HepG2 (cell line): ENCODE results near the gene RASL12. TPM values are rescaled to one million over a fixed set of nuclear protein-coding genes. Genes with fewer than 3 reads are reported as not detected.

Experiments
- BATF2 ChIP-seq: sonication (generic); formaldehyde crosslinking; IDR thresholded peaks from 2 replicates; pipeline ENCODE4 v1.8.0; 2022; ENCODE audit warnings: mild to moderate bottlenecking, missing genetic modification reagents, moderate library complexity
- BCLAF1 ChIP-seq: fragments of 450-650 bp; IDR thresholded peaks from 2 replicates; pipeline ENCODE4 v1.6.1; 2017; ENCODE audit warnings: mild to moderate bottlenecking
- CAMTA2 ChIP-seq: sonication (generic); formaldehyde crosslinking; IDR thresholded peaks from 2 replicates; pipeline ENCODE4 v1.4.0; 2020; ENCODE audit warnings: mild to moderate bottlenecking, missing genetic modification reagents, borderline replicate concordance
- HNRNPK ChIP-seq: fragments of 200-400 bp; formaldehyde crosslinking; IDR thresholded peaks from 2 replicates; pipeline ENCODE4 v1.6.1; 2018; ENCODE audit warnings: low read length, low read depth, moderate library complexity, mild to moderate bottlenecking; ENCODE audit not compliant: poor library complexity, severe bottlenecking
- KLF11 ChIP-seq: IDR thresholded peaks from 2 replicates; pipeline ENCODE4 v1.6.1; 2016; ENCODE audit warnings: missing compliant biosample characterization
- MAX ChIP-seq: IDR thresholded peaks from 2 replicates; pipeline ENCODE4 v1.6.1; 2012; ENCODE audit warnings: inconsistent platforms
- MIXL1 ChIP-seq: IDR thresholded peaks from 2 replicates; pipeline ENCODE4 v1.6.1; 2016
- NR0B2 ChIP-seq: sonication (generic); formaldehyde crosslinking; IDR thresholded peaks from 2 replicates; pipeline ENCODE4 v1.4.0; 2020; ENCODE audit warnings: mild to moderate bottlenecking, missing genetic modification reagents
- RAD21 ChIP-seq: fragments of 450-650 bp; formaldehyde crosslinking; IDR thresholded peaks from 2 replicates; pipeline ENCODE4 v1.5.0; 2020; ENCODE audit warnings: mild to moderate bottlenecking
- SMC3 ChIP-seq: IDR thresholded peaks from 2 replicates; pipeline ENCODE4 v1.6.1; 2011; ENCODE audit warnings: low read length, improper control_type of control experiment
- SMYD3 ChIP-seq: sonication (generic); formaldehyde crosslinking; IDR thresholded peaks from 2 replicates; pipeline ENCODE4 v1.8.1; 2023; ENCODE audit warnings: mild to moderate bottlenecking, missing genetic modification reagents
- SOX13 ChIP-seq, 3 experiments: fragments of 450-650 bp in 1 of 3; sonication (generic) in 1 of 3; formaldehyde crosslinking in 1 of 3; IDR thresholded peaks in 2 of 3; conservative IDR thresholded peaks in 1 of 3; 2 replicates each; pipeline versions ENCODE4 v1.5.0 to v1.6.1; 2016 to 2020; ENCODE audit warnings: antibody characterized with exemption in 1 of 3, mild to moderate bottlenecking in 1 of 3, missing compliant biosample characterization in 1 of 3, missing genetic modification reagents in 1 of 3, moderate library complexity in 1 of 3
- STAG1 ChIP-seq: sonication (generic); formaldehyde crosslinking; IDR thresholded peaks from 2 replicates; pipeline ENCODE4 v1.4.0; 2020; ENCODE audit warnings: missing genetic modification reagents
- THYN1 ChIP-seq: sonication (generic); formaldehyde crosslinking; IDR thresholded peaks from 2 replicates; pipeline ENCODE4 v1.8.1; 2023; ENCODE audit warnings: low read depth, mild to moderate bottlenecking, moderate library complexity, missing genetic modification reagents, borderline replicate concordance
- TP53 ChIP-seq: sonication (generic); formaldehyde crosslinking; conservative IDR thresholded peaks from 2 replicates; pipeline ENCODE4 v1.4.0; 2020; ENCODE audit warnings: missing genetic modification reagents
- USF2 ChIP-seq, 2 experiments: sonication (generic) in 1 of 2; formaldehyde crosslinking in 1 of 2; IDR thresholded peaks; 2 replicates each; pipeline versions ENCODE4 v1.5.1 to v1.6.1; 2011 to 2020; ENCODE audit warnings: borderline replicate concordance in 1 of 2, low read depth in 1 of 2, low read length in 1 of 2, mild to moderate bottlenecking in 1 of 2, missing genetic modification reagents in 1 of 2, moderate library complexity in 1 of 2
- ZNF704 ChIP-seq: sonication (generic); formaldehyde crosslinking; IDR thresholded peaks from 2 replicates; pipeline ENCODE4 v1.8.1; 2023; ENCODE audit warnings: mild to moderate bottlenecking, inconsistent platforms, moderate library complexity, missing genetic modification reagents, borderline replicate concordance
- ZNF780A ChIP-seq: sonication (generic); formaldehyde crosslinking; IDR thresholded peaks from 2 replicates; pipeline ENCODE4 v1.8.0; 2022; ENCODE audit warnings: mild to moderate bottlenecking, missing genetic modification reagents, moderate library complexity
- ZNF784 ChIP-seq: sonication (generic); formaldehyde crosslinking; IDR thresholded peaks from 2 replicates; pipeline ENCODE4 v1.5.1; 2020; ENCODE audit warnings: missing genetic modification reagents, mild to moderate bottlenecking, borderline replicate concordance
- ZSCAN31 ChIP-seq: sonication (generic); formaldehyde crosslinking; IDR thresholded peaks from 2 replicates; pipeline ENCODE4 v1.5.0; 2020; ENCODE audit warnings: low read depth, mild to moderate bottlenecking, missing genetic modification reagents
- polyA plus RNA-seq, 8 experiments: library from polyadenylated mRNA; depleted of rRNA in 3 of 8; stranded (reverse) in 7 of 8; unstranded in 1 of 8; fragments of >200 nt; fragmentation: Illumina TruSeq in 4 of 8; extraction: Trizol in 4 of 8; gene quantifications; 2 replicates each; pipeline versions ENCODE4 v1.2.1 to v1.2.3, GENCODE V29; 2011 to 2016; ENCODE audit warnings: low read depth in 4 of 8, missing spikeins in 1 of 8, mixed read lengths in 1 of 8; ENCODE audit not compliant: insufficient read depth in 1 of 8
- total RNA-seq, 5 experiments: library from RNA; depleted of rRNA; stranded (reverse); fragments of >200 nt; fragmentation: Illumina TruSeq; extraction: Trizol; gene quantifications; 2 replicates each; pipeline ENCODE4 v1.2.3, GENCODE V29; 2016; ENCODE audit warnings: low read depth in 1 of 5

RASL12 gene
- total and polyA plus RNA-seq, 2 of the 13 experiments (the other 11 are each of a cell fraction or from before 2014, with no cell fraction given): 0.16 to 0.55 TPM

GRCh38 chr15:65033659-65034269, 34.0 kb downstream of the RASL12 start (continued):
- TF ChIP-seq USF2 (IDR thresholded peaks at IDR 0.05; ENCODE audit: low read depth, low read length) (peak; percentile 47; the same call in 1 of the 2 replicates), USF2 (CRISPR knock-in tag; IDR thresholded peaks at IDR 0.05; ENCODE audit: borderline replicate concordance) (peak; percentile 34; the same call in 1 of the 2 replicates), STAG1 (peak; percentile 86), HNRNPK (no peak), SOX13 (IDR thresholded peaks at IDR 0.05) (no peak), SOX13 (CRISPR knock-in tag; conservative IDR thresholded peaks at IDR 0.05 in 1 of 2, IDR thresholded peaks at IDR 0.05 in 1 of 2) (peak in 1 of 2 experiments; percentile 10; a peak in 1 of 4 replicates), BCLAF1 (no peak), MAX (0 out of 2 replicates have a peak, but pooled peaks have one; percentile 5), ZSCAN31 (CRISPR knock-in tag) (no peak), SMC3 (peak; percentile 71), KLF11 (CRISPR knock-in tag) (no peak), NR0B2 (CRISPR knock-in tag) (no peak), BATF2 (CRISPR knock-in tag) (no peak), SMYD3 (no peak), ZNF780A (CRISPR knock-in tag) (no peak), CAMTA2 (CRISPR knock-in tag) (no peak), MIXL1 (CRISPR knock-in tag) (0 out of 2 replicates have a peak, but pooled peaks have one; percentile 21), ZNF784 (CRISPR knock-in tag) (no peak), ZNF704 (CRISPR knock-in tag) (no peak), THYN1 (CRISPR knock-in tag) (no peak), RAD21 (peak; percentile 66; the same call in 1 of the 2 replicates), TP53 (CRISPR knock-in tag) (no peak)
